Stimulated activated CD4-positive, alpha-beta T cell treated with anti-CD3 and anti-CD28 coated beads, Interleukin-4, amount 100 ng/mL, for 48 hours (primary cell): Measurements from ENCODE around the gene ELP1.

Source experiments
- DNase-seq, 2 donors: peaks; one replicate each; pipeline ENCODE4 v3.0.0-alpha.2; 2020; ENCODE audit warnings: low read depth in 2 of 2

ELP1 gene

DNA sequence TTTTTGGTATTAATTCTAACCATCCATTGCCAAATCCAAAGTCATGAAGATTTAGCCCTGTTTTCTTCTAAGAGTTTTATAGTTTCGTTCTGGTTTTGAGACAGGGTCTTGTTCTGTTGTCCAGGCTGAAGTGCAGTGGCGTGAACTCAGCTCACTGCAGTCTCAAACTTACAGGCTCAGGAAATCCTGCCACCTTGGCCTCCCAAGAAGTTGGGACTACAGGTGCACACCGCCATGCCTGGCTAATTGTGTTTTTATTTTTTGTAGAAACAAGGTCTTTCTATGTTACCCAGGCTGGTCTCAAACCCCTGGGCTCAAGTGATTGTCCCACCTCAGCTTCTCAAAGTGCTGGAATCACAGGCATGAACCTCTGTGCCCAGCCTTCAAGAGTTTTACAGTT is 50.8 kb downstream of the ELP1 start:
- no peak for DNase-seq

DNA sequence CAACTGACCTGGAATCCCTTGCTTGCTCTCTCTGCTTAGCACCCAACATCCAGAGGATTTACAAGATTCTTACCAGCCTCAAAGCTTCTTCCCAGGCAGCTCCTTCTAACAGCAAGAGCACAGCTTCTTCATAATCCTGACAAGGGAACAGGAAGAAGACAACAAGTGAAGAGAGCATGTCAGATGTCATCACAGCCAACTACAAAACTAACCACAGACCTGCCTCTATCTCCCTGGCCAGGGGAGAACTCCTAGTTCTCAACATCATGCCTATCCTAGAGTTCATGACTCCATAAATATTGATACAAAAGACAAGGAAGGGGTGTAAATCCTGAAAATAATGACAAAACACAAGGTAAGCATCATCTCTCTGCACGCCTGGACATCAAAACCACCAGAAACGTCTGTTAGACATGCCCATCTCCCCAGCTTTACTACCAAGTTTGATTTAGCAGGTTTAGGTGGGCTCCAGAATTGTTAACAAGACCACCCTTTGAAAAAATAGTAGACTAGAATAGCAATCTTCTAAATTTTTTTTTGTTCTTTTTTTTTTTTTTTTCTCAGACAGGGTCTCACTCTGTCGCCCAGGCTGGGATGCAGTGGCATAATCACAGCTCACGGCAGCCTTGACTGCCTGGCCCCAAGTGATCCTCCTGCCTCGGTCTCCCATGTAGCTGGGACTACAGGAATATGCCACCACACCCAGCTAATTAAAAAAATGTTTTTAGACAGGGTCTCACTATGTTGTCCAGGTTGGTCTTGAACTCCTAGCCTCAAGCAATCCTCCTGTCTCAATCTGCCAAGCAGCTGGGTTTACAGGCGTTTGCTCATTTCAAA is 51.7 kb downstream of the ELP1 start:
- no peak for DNase-seq

DNA sequence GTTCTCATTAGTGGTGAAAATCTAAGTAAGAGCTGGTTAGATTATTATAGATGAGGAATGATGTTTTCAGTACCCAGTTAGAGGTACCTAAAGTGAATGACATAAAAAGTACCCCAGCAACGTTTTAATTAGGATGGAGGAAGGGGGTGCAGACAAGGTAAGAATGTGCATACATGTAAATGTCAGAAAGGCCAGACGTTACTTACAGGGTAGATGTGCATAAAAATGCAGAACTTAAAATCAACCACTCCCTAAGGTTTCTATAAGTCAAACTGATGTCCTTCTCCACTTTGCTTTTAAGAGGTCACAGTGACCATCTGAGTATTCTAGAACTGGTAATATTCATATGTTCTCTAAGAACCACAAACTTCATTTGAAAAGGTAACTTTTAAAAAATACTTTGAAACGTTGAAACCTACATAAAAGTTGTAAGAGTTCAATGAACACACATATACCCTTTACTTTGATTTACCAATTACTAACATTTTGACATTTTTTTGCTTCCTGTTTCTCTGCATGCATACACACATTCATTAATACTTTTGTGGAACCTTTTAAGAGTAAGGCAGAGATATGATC is 53.1 kb downstream of the ELP1 start:
- DNase-seq, result no peak

- no peak for DNase-seq
These were observed 56.4 kb downstream of the ELP1 start for GRCh38 chr9:108877524-108877923.

- no peak for DNase-seq
These were observed 57.5 kb downstream of the ELP1 start for GRCh38 chr9:108876425-108876824.

GRCh38 chr9:108874058-108874788 is 59.7 kb downstream of the ELP1 start:
- no peak for DNase-seq

DNA sequence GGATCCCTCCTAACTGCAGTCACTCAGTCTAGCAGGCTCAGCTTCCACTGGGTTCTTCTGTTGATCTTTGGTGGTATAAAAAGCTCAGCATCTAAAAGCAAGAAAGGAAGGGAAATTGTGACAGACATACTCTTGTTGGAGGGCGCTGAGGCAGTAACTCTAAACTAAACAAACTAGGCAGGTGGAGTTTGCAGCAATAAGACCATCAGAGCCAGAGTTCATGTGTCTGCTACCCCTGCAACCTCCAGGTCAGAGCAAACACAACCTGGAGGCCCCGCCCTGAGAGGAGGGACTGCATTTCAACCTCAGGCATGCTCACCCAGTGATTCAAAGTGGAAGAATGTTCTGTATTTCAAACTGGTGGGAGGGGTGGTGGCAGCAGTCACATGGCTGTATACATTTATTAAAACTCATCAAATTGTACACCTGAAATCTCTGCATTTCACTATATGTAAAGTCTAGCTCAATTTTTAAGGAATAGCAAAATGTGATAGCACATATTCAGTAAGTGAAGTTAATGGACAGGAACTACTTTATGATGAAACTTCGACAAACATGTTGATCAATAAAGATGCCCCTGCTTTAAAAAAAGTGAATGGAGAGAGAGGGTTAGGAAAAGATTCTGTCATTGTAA is 64.7 kb downstream of the ELP1 start:
- no peak for DNase-seq

- no peak for DNase-seq
These were observed 66.1 kb downstream of the ELP1 start for GRCh38 chr9:108867829-108868228.

DNA sequence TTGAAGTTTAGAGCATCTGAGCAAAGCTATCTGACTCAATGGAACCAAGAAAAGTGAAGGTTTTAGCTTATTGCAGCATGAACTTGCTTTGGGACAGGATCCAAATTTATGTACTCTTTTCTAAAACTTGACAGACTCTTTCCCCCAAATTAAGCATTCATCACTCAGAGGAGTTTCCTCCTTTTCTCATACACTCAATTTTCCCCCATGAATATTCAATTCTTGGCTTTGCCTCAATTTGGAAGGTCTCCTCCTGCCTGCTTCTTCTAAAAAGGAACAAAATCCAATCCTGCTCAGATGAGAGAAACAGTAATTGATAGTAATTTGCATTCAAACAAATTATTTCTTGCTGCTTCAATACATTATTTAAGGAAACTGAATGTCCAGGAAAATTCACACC is 66.8 kb downstream of the ELP1 start:
- no peak for DNase-seq

- DNase-seq, result no peak
These were observed 67.9 kb downstream of the ELP1 start for GRCh38 chr9:108866001-108866420.

DNA sequence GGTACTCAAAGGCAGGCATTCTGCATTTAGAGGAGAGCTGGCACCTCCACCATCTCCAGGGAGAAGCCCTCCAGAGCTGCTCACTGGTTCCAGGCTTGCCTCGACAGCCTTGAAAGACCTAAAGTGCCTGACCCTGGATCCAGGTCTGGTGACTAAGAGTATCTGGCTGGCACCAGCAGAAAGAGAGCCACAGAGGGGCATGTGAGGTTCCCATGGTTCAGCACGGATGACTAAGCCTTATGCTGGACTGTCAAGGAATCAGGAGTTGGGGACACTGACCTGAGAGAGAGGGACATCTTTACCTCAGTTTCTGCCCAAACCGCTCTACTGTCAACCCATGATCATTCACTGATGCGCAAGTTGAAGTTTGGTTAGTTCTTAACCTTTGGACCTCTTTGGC is 68.9 kb downstream of the ELP1 start:
- DNase-seq, result no peak

- no peak for DNase-seq
These were observed 69.5 kb downstream of the ELP1 start for GRCh38 chr9:108864446-108864845.

- no peak for DNase-seq
These were observed 70.0 kb downstream of the ELP1 start for GRCh38 chr9:108863891-108864290.

GRCh38 chr9:108861997-108862396 is 71.9 kb downstream of the ELP1 start, which contains the start of gene ACTL7A:
ACTL7A (plus strand) TSS chr9:108862266; CDS start chr9:108862323, 57 bp downstream.
- no peak for DNase-seq

DNA sequence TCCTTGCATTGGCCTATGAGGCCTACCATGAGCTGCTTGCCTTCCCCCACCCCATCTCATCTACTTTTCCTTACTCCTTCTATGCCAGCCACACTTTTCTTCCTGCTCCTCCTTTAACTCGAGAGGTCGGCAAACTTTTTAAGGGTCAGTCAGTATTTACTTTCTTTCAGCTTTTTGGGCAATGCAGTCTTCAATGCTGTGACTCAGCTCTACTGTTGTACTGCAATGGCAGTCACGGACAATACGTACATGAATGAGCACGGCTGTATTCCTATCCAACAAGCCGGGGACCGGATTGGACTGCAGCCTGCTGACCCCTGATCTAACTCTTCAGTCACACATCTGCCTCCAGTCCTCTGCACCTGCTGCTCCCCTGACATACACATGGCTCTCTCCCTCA is 72.5 kb downstream of the ELP1 start:
- no peak for DNase-seq

GRCh38 chr9:108860764-108861163 is 73.2 kb downstream of the ELP1 start:
- no peak for DNase-seq

GRCh38 chr9:108860354-108860753 is 73.6 kb downstream of the ELP1 start:
- no peak for DNase-seq

DNA sequence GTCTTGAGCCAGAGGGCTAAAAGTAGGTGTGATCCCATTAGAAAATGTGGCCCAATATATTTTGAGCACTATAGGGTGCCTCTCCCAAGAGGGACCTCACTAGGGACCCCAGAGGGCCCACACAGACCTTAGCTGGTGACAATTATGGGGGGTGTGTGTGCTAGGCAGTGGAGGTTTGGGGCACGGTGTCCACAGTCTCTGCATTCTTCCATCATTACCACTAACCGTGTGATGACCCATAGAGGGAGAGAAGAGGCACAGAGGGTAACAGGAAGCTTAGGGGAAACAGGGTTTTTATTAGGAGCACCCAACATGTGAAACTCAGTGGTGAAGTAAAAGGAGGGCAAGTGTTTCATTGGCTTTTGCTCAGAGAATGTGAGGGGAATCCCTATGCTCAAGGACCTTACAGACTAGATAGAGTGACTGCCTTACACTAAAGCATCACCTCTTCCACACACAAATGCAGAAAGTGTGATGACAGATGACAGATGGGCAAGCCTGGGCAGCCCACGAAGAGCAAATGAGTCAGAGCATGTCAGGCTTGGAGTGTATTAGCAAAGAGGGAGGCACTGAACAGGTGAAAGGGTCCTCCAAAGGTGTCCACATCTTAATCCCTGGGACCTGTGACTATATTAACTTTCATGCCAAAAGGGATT is 74.3 kb downstream of the ELP1 start:
- DNase-seq, result no peak

- no peak for DNase-seq
These were observed 76.4 kb downstream of the ELP1 start for GRCh38 chr9:108857572-108857971.

DNA sequence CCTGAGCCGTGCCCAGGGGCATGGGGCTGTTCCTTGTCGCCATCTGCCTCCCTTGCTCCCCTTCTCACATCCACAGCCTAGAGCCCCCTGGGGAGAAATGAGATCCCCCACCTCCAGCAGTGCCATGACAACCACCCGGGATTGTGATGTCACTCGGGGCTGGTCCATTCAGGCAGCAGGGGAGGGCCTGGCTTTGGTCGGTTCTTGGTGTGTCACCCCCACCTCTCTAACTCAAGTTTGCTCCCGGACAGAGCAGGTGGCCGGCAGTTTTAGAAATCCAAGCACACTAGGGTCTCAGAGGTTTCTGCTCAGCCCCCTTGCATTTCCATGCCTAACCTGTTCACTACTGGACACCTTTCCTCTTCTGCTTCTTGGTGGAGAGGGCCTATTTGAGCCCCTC is 78.0 kb downstream of the ELP1 start, which contains the start of gene ACTL7B:
TSS of gene ACTL7B (minus strand) at position 99 of the 400 bp plus-strand sequence. CDS start at position 43, 56 bp downstream.
- no peak for DNase-seq

- DNase-seq, result no peak
These were observed 78.4 kb downstream of the ELP1 start for GRCh38 chr9:108855529-108855886.
